ENCODE data around the gene ARHGAP11A.

ARHGAP11A gene

GRCh38 chr15:32679298-32679690 lies 64.0 kb downstream of the ARHGAP11A start:
- DNase-seq (ENCODE audit: low read depth in 2 of 2): no peak
- H3K4me3 ChIP-seq (replicated peaks in 1 of 2; ENCODE audit: low read depth in 2 of 2, low read length in 2 of 2): no peak overlapping the region
- TF ChIP-seq CTCF (IDR thresholded peaks at IDR 0.05; ENCODE audit: low read depth, low read length): no peak

- peak; percentile 91 to 98 for DNase-seq (ENCODE audit: low read depth in 2 of 2)
- H3K4me3 ChIP-seq (replicated peaks in 1 of 2; ENCODE audit: low read depth in 2 of 2, low read length in 2 of 2): no peak overlapping the region
Measured at GRCh38 chr15:32682569-32682968, 67.3 kb downstream of the ARHGAP11A start.

GRCh38 chr15:32682977-32683630 lies 67.8 kb downstream of the ARHGAP11A start:
- DNase-seq (ENCODE audit: low read depth in 2 of 2): peak in 1 of 2 donors; percentile 56
- H3K4me3 ChIP-seq (replicated peaks in 1 of 2; ENCODE audit: low read depth in 2 of 2, low read length in 2 of 2): no peak overlapping the region
- no peak for TF ChIP-seq CTCF (IDR thresholded peaks at IDR 0.05; ENCODE audit: low read depth, low read length)

More at GRCh38 chr15:32682569-32682968, 67.3 kb downstream of the ARHGAP11A start:
- no peak for TF ChIP-seq CTCF (IDR thresholded peaks at IDR 0.05; ENCODE audit: low read depth, low read length)

GRCh38 chr15:32683906-32684584 lies 68.7 kb downstream of the ARHGAP11A start:
- H3K4me3 ChIP-seq (replicated peaks in 1 of 2; ENCODE audit: low read depth in 2 of 2, low read length in 2 of 2): peak overlapping the region in 1 of 2 donors; percentile 8
- no peak for TF ChIP-seq CTCF (IDR thresholded peaks at IDR 0.05; ENCODE audit: low read depth, low read length)
- DNase-seq (ENCODE audit: low read depth in 2 of 2): peak; percentile 93 to 97

GRCh38 chr15:32685576-32685975 lies 70.3 kb downstream of the ARHGAP11A start:
- H3K4me3 ChIP-seq (replicated peaks in 1 of 2; ENCODE audit: low read depth in 2 of 2, low read length in 2 of 2): no peak overlapping the region
- TF ChIP-seq CTCF (IDR thresholded peaks at IDR 0.05; ENCODE audit: low read depth, low read length): no peak
- DNase-seq (ENCODE audit: low read depth in 2 of 2): peak; percentile 59 to 95

GRCh38 chr15:32687556-32687955 lies 72.3 kb downstream of the ARHGAP11A start:
- H3K4me3 ChIP-seq (replicated peaks in 1 of 2; ENCODE audit: low read depth in 2 of 2, low read length in 2 of 2): no peak overlapping the region
- peak; percentile 31 to 87 for DNase-seq (ENCODE audit: low read depth in 2 of 2)
- no peak for TF ChIP-seq CTCF (IDR thresholded peaks at IDR 0.05; ENCODE audit: low read depth, low read length)
